ENCODE results near the gene EPS8. TPM values are rescaled to one million over a fixed set of nuclear protein-coding genes. Genes with fewer than 3 reads are reported as not detected.

EPS8 gene
- total RNA-seq, 1 donor from 2014 or later: 72.8 TPM

GRCh38 chr12:15710860-15711510, 78.2 kb downstream of the EPS8 start:
- Histone ChIP-seq H3K4me3 (no peak overlapping the region), H3K9me3 (no peaks in the 10 kb centered on the region), H3K27me3 (ENCODE audit: low read depth) (no peaks in the 10 kb centered on the region), H3K4me1 (peaks cover 11% of the 10 kb centered on the region), H3K27ac (no peak overlapping the region), H3K36me3 (no peaks in the 10 kb centered on the region)
- TF ChIP-seq, protein P1, sequence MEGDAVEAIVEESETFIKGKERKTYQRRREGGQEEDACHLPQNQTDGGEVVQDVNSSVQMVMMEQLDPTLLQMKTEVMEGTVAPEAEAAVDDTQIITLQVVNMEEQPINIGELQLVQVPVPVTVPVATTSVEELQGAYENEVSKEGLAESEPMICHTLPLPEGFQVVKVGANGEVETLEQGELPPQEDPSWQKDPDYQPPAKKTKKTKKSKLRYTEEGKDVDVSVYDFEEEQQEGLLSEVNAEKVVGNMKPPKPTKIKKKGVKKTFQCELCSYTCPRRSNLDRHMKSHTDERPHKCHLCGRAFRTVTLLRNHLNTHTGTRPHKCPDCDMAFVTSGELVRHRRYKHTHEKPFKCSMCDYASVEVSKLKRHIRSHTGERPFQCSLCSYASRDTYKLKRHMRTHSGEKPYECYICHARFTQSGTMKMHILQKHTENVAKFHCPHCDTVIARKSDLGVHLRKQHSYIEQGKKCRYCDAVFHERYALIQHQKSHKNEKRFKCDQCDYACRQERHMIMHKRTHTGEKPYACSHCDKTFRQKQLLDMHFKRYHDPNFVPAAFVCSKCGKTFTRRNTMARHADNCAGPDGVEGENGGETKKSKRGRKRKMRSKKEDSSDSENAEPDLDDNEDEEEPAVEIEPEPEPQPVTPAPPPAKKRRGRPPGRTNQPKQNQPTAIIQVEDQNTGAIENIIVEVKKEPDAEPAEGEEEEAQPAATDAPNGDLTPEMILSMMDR (IDR thresholded peaks at IDR 0.05): no peak
- ATAC-seq (no peak), DNase-seq (no peak)
- intact Hi-C loops (cut with DNase I): no loop called here

DNA sequence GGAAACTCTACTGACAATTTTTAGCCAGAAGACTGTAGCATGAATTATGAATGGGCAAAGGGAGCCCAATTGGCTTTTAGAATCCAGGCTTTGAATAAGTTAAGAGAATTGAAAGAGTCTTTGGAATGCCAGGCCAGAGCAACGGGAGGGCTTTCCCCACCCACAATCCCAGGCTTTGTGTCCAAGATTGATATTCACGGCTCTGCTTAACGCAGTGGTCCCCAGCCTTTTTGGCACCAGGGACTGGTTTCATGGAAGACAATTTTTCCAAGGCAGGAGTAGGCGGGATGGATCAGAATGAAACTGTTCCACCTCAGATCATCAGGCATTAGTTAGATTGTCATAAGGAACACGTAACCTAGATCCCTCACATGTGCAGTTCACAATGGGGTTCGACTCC, 79.6 kb downstream of the EPS8 start:
- peaks cover 11% of the 10 kb centered on the region for H3K4me1 ChIP-seq
- no peaks in the 10 kb centered on the region for H3K27me3 ChIP-seq (ENCODE audit: low read depth)
- ATAC-seq: no peak
- no peaks in the 10 kb centered on the region for H3K36me3 ChIP-seq
- DNase-seq: no peak
- no peaks in the 10 kb centered on the region for H3K9me3 ChIP-seq
- no peak overlapping the region for H3K4me3 ChIP-seq
- no peak overlapping the region for H3K27ac ChIP-seq
- intact Hi-C loops (cut with DNase I): no loop called here
- TF ChIP-seq, protein P1 (IDR thresholded peaks at IDR 0.05): no peak

DNA sequence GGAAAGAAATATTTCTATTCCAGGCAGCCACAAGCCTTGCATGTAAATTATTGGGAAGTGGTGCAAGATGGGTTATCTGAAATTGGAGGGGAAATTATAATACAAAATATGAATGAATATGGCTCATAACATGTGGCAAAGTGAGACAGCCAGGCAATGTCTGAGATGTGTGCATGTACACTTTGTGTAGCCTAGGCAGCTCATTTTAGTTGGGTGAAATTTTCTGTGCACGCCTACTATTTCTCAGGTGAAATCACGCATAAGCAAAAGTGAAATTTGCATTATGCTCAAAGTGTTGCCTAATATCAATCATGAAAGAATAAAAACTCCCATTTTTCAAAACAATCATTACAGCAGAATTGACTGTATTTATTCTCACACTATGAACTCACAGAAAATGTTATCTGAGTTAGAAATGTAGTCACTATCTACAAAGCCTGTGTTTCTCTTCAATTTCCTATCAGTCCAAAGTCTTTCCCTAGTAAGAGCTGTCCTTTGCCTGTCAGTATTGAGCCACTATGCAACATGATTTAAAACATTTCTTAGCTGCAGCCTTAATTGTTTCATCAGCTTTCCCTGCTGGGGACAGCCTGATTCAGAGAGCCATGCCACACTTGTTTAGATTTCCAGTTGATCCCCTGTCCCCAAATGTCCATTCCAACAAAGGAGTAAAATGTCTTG, 80.7 kb downstream of the EPS8 start:
- intact Hi-C loops (cut with DNase I): no loop called here
- Histone ChIP-seq H3K27ac (no peak overlapping the region), H3K27me3 (ENCODE audit: low read depth) (no peaks in the 10 kb centered on the region), H3K36me3 (no peaks in the 10 kb centered on the region), H3K4me3 (no peak overlapping the region), H3K4me1 (peaks cover 11% of the 10 kb centered on the region), H3K9me3 (no peaks in the 10 kb centered on the region)
- DNase-seq (no peak), ATAC-seq (no peak)
- TF ChIP-seq, protein P1 (IDR thresholded peaks at IDR 0.05): no peak

DNA sequence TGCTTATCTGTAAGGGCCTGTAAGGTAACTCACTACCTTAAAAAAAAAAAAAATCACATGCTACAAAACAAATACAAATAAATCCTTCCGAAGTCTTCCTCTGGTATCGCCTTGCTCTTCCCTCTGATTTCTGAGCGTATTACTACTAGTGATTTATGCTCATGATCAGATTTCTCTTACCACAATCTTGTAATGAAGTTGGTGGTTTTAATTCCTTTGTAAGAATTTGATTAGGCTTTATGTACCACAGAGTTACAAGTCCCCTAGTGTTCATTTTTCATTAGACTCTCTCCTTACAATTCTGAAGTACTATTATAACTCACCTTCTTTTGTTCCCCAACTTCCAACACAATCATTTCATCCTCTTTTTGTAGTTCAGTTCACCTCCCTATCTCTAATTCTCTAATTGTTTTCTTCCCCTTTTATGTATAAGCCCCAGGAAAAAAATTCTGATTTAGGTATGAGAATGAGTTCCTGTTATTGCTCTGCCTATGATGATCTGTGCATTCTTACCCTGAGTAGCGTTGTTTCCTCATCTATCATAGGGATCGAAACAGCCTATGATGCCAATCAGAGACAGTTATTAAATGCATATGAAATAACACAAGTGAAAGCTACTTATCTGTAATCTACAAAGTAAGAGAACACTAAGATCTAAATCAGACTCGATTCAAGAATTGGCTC, 81.5 kb downstream of the EPS8 start:
- no peak overlapping the region for H3K27ac ChIP-seq
- intact Hi-C loops (cut with DNase I): no loop called here
- H3K4me3 ChIP-seq: no peak overlapping the region
- no peaks in the 10 kb centered on the region for H3K27me3 ChIP-seq (ENCODE audit: low read depth)
- TF ChIP-seq, protein P1 (IDR thresholded peaks at IDR 0.05): no peak
- H3K4me1 ChIP-seq: peaks cover 6% of the 10 kb centered on the region
- DNase-seq: no peak
- H3K36me3 ChIP-seq: no peaks in the 10 kb centered on the region
- H3K9me3 ChIP-seq: no peaks in the 10 kb centered on the region
- ATAC-seq: no peak

- H3K4me3 ChIP-seq: no peak overlapping the region
- H3K36me3 ChIP-seq: no peaks in the 10 kb centered on the region
- no peaks in the 10 kb centered on the region for H3K27me3 ChIP-seq (ENCODE audit: low read depth)
- intact Hi-C loops (cut with DNase I): no loop called here
- DNase-seq (peak; percentile 39), ATAC-seq (peak; percentile 49 to 52)
- no peak overlapping the region for H3K27ac ChIP-seq
- TF ChIP-seq, protein P1 (IDR thresholded peaks at IDR 0.05): no peak
- H3K9me3 ChIP-seq: no peaks in the 10 kb centered on the region
- H3K4me1 ChIP-seq: peaks cover 21% of the 10 kb centered on the region
Observed at GRCh38 chr12:15706010-15706676, 83.0 kb downstream of the EPS8 start.

All from lower lobe of right lung (tissue), 2 donors.